22Rv1 (cell line): ENCODE measurements around the gene MAPK8IP2.

Source experiments
- ZFX ChIP-seq: fragments of 450-650 bp; IDR thresholded peaks from 2 replicates; pipeline ENCODE4 v1.6.1; 2017; ENCODE audit warnings: antibody characterized with exemption, borderline replicate concordance
- TF ChIP-seq, protein P1 (sequence below): fragments of 450-650 bp; IDR thresholded peaks from 2 replicates; pipeline ENCODE4 v1.5.1; 2017; ENCODE audit warnings: mild to moderate bottlenecking

- TF ChIP-seq, protein P1, sequence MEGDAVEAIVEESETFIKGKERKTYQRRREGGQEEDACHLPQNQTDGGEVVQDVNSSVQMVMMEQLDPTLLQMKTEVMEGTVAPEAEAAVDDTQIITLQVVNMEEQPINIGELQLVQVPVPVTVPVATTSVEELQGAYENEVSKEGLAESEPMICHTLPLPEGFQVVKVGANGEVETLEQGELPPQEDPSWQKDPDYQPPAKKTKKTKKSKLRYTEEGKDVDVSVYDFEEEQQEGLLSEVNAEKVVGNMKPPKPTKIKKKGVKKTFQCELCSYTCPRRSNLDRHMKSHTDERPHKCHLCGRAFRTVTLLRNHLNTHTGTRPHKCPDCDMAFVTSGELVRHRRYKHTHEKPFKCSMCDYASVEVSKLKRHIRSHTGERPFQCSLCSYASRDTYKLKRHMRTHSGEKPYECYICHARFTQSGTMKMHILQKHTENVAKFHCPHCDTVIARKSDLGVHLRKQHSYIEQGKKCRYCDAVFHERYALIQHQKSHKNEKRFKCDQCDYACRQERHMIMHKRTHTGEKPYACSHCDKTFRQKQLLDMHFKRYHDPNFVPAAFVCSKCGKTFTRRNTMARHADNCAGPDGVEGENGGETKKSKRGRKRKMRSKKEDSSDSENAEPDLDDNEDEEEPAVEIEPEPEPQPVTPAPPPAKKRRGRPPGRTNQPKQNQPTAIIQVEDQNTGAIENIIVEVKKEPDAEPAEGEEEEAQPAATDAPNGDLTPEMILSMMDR, result no peak
- no peak for TF ChIP-seq ZFX
Measured at GRCh38 chr22:50606165-50606945, 5.8 kb downstream of the MAPK8IP2 start.
